Uterus (tissue), 2 donors: ENCODE data around the gene ABCC4.

ENCODE experiments used
- POLR2A ChIP-seq, 2 donors: fragments of 450-650 bp; IDR thresholded peaks; one replicate each; pipeline ENCODE4 v1.6.1; 2016; ENCODE audit warnings: antibody characterized with exemption in 2 of 2, mild to moderate bottlenecking in 1 of 2, moderate library complexity in 1 of 2
- TF ChIP-seq, protein P1 (sequence below), 4 experiments: fragments of 200-600 bp in 2 of 4; fragments of 450-650 bp in 2 of 4; sonication (generic) in 2 of 4; IDR thresholded peaks; one replicate each; pipeline ENCODE4 v1.5.1; 2016 to 2019; ENCODE audit warnings: antibody characterized with exemption in 4 of 4, mild to moderate bottlenecking in 2 of 4, moderate library complexity in 1 of 4

DNA sequence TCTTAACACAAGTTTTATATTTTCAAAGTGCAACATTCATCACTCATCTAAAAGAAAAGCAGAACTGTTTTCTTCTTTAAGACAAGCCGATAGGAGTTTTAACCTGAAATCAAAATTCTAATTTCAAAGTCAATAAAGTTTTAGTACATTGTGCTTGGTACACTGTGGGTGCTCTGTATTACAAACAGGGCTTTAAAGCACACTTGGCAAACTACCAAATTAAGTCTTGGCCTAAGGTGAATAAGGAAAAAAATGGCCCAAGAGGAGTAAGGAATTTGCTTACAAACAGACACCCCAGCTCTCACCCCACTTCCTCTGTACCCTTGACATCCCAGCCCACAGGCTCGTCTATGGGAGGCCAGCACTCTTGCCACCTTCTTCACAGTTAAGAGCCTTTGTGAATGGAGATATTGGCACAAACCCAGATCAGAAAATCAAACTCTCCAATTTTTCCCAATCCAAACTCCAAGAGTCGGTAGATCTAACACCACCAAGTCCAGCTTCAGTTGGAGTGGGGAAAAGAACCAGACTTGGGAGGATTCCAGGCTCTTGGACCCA is 66.0 kb downstream of the ABCC4 start:
- no peak for TF ChIP-seq POLR2A (IDR thresholded peaks at IDR 0.05)
- TF ChIP-seq, protein P1, sequence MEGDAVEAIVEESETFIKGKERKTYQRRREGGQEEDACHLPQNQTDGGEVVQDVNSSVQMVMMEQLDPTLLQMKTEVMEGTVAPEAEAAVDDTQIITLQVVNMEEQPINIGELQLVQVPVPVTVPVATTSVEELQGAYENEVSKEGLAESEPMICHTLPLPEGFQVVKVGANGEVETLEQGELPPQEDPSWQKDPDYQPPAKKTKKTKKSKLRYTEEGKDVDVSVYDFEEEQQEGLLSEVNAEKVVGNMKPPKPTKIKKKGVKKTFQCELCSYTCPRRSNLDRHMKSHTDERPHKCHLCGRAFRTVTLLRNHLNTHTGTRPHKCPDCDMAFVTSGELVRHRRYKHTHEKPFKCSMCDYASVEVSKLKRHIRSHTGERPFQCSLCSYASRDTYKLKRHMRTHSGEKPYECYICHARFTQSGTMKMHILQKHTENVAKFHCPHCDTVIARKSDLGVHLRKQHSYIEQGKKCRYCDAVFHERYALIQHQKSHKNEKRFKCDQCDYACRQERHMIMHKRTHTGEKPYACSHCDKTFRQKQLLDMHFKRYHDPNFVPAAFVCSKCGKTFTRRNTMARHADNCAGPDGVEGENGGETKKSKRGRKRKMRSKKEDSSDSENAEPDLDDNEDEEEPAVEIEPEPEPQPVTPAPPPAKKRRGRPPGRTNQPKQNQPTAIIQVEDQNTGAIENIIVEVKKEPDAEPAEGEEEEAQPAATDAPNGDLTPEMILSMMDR (IDR thresholded peaks at IDR 0.05) = no peak
